Prostate gland (tissue), 2 donors: ENCODE data around the gene CST2.

Source experiments
- POLR2A ChIP-seq: fragments of 450-650 bp; IDR thresholded peaks from one replicate; pipeline ENCODE4 v1.6.1; 2016; ENCODE audit warnings: antibody characterized with exemption, mild to moderate bottlenecking
- POLR2AphosphoS5 ChIP-seq: sonication (generic); formaldehyde crosslinking; IDR thresholded peaks from one replicate; pipeline ENCODE4 v1.6.1; 2017; ENCODE audit warnings: antibody characterized with exemption
- TF ChIP-seq, protein P1 (sequence below), 4 experiments: fragments of 200-600 bp in 2 of 4; fragments of 450-650 bp in 2 of 4; sonication (generic) in 2 of 4; IDR thresholded peaks; 1 replicate in 3 of 4; 2 replicates in 1 of 4; pipeline ENCODE4 v1.5.1; 2016 to 2019; ENCODE audit warnings: antibody characterized with exemption in 4 of 4, mild to moderate bottlenecking in 2 of 4, moderate library complexity in 2 of 4

DNA sequence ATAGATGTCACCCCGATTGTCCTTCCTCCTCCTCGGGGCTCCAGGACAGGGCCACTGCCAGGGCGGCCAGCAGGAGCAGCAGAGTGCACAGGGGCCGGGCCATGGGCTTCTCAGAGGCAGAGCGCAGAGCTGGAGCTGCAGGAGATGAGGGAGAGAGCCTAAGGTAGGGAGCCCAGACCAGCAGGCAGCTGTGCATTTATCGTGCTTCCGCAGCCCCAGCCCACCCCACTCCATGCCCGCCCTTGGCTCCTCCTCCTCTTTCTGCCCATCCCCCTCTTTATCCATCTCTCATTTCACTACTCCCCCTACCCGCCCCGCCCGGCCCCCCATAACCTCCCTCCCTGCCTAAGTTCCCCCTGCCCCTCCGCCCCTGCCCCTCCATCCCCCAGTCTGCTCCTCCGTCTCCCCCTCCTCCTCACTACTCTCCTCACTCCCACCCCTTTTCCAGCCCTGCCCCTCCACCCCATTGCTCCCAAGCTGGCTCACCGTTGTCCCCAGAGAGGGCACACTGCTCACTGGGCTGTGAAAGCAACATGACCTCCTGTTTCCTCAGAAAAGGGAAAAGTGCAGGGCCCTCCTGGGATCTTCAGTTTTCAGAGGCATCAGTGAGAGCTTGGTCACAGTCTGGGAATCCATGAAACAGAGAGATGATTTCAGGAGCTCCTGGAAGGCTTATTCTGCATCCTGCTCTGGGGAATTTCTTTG is 50.3 kb downstream of the CST2 start:
- no peak for TF ChIP-seq POLR2A
- TF ChIP-seq POLR2AphosphoS5, result no peak
- TF ChIP-seq, protein P1, sequence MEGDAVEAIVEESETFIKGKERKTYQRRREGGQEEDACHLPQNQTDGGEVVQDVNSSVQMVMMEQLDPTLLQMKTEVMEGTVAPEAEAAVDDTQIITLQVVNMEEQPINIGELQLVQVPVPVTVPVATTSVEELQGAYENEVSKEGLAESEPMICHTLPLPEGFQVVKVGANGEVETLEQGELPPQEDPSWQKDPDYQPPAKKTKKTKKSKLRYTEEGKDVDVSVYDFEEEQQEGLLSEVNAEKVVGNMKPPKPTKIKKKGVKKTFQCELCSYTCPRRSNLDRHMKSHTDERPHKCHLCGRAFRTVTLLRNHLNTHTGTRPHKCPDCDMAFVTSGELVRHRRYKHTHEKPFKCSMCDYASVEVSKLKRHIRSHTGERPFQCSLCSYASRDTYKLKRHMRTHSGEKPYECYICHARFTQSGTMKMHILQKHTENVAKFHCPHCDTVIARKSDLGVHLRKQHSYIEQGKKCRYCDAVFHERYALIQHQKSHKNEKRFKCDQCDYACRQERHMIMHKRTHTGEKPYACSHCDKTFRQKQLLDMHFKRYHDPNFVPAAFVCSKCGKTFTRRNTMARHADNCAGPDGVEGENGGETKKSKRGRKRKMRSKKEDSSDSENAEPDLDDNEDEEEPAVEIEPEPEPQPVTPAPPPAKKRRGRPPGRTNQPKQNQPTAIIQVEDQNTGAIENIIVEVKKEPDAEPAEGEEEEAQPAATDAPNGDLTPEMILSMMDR (IDR thresholded peaks at IDR 0.05), result no peak
